ENCODE measurements around the gene NR1D2.
"Not testable (repeated sequence)": the region's sequence is repeated elsewhere in the genome, so short reads cannot be mapped to it uniquely, and the experiment has no call there.

The NR1D2 gene

DNA sequence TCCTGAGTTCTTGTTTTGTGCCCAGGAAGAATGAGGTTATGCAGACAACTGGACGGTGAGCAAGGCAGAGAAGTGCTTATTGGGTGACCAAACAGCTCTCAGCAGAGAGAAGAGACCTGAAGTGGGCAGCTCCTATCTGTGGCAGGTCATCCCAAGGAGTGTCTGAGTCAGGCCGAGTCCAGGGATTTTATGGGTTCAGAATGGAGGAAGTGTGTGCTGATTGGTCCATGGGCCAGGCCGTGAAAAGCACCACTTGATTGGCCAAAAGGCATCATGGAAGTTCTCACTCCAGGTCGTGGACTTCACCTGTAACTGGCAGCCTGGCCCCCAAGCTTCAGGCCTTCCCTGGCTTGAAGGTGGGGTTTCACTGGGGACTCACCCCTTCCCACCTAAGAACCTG, 74.5 kb downstream of the NR1D2 start:
- Histone ChIP-seq H3K4me3 (ENCODE audit: low read depth, low read length) (no peak overlapping the region), H3K27me3 (replicated peaks) (no peaks in the 10 kb centered on the region), H3K27ac (no peak overlapping the region), H3K36me3 (replicated peaks) (no peaks in the 10 kb centered on the region)
- in situ Hi-C loops (cut with HindIII; ENCODE audit: low pct_ligation_motif_present, low sequenced_read_pairs), result no loop called here
- DNase-seq, result no peak
- no peak for TF ChIP-seq CTCF (IDR thresholded peaks at IDR 0.05; ENCODE audit: low read depth, low read length, missing control alignments)

DNA sequence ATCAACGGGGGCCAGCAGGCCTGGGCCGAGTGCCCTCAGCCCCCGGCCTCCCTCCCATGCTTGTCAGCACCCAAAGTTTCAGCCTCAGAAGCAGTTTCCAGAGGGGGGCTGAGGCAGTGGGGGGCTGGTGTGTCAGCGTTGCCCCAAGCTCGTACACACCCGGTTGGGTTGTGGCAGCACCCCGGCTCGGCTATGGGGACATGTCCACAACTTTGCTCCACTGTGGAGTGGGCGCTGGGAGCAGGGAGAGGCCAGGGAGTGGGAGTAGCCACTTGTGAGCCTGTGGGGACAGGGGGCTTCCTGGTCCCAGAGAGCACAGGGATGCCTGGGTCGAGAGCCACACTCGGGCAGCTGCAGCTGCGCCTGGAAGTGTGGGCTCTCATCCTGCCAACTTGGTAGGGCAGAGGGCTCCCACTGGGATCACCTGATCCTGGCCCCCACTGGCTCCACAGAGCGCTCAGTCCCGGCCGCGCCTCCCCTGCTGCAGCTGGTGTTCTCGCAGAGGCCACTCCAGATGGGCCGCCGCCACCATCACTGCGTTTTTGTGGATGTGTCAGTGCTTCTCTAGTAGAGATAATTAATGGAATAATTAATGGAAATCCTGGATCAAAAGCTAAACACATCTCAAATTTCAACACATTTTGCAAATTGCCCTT, 75.1 kb downstream of the NR1D2 start:
- Histone ChIP-seq H3K27me3 (replicated peaks) (no peaks in the 10 kb centered on the region), H3K27ac (no peak overlapping the region), H3K4me3 (ENCODE audit: low read depth, low read length) (no peak overlapping the region), H3K36me3 (replicated peaks) (no peaks in the 10 kb centered on the region)
- in situ Hi-C loops (cut with HindIII; ENCODE audit: low pct_ligation_motif_present, low sequenced_read_pairs), result no loop called here
- no peak for TF ChIP-seq CTCF (IDR thresholded peaks at IDR 0.05; ENCODE audit: low read depth, low read length, missing control alignments)
- DNase-seq, result no peak

DNA sequence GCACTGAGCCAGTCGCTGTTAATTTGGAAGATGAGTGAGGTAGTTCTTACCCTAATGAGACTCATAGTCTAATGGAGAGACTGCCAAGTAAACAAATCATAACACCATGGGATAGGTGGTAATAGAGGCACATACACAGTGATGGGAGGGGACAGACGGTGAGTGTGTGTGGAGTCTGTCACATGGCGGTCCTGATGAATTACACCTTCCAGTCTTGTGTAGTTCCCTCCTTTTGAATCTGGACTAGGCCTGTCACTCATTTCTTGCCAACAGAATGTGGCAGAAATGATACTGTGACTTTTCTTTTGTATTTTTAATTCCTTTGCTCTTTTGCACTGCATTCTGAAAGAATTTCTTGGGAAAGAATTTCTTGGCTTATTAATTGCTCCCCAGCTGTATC, 78.1 kb downstream of the NR1D2 start:
- no peak for DNase-seq
- no peak overlapping the region for H3K27ac ChIP-seq
- TF ChIP-seq CTCF (IDR thresholded peaks at IDR 0.05; ENCODE audit: low read depth, low read length, missing control alignments), result no peak
- H3K27me3 ChIP-seq (replicated peaks), result no peaks in the 10 kb centered on the region
- in situ Hi-C loops (cut with HindIII; ENCODE audit: low pct_ligation_motif_present, low sequenced_read_pairs), result no loop called here
- no peak overlapping the region for H3K4me3 ChIP-seq (ENCODE audit: low read depth, low read length)
- no peaks in the 10 kb centered on the region for H3K36me3 ChIP-seq (replicated peaks)

DNA sequence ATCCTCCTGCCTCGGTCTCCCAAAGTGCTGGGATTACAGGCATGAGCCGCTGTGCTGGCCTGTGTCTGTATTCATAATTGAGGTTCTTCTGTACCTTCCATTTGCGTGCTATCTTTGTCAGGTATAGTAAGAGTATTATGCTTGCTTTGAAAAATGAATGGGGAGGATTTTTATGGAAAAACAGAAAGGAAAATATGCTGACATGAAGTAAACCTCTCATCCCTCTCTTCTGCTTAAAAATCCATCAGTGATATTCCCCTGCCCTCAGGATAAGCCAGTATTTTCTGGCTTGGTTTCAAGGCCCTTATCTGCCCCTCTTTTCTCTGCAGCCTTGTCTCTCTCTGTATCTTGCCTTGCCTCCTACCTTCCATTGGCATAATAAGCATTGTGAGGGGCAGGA, 80.7 kb downstream of the NR1D2 start:
- in situ Hi-C loops (cut with HindIII; ENCODE audit: low pct_ligation_motif_present, low sequenced_read_pairs), result no loop called here
- DNase-seq, result no peak
- H3K27ac ChIP-seq, result no peak overlapping the region

GRCh38 chr3:24026665-24027064, 81.6 kb downstream of the NR1D2 start:
- H3K27ac ChIP-seq; DNase-seq; H3K27me3 ChIP-seq (replicated peaks); H3K4me3 ChIP-seq (ENCODE audit: low read depth, low read length); in situ Hi-C loops (cut with HindIII; ENCODE audit: low pct_ligation_motif_present, low sequenced_read_pairs); H3K36me3 ChIP-seq (replicated peaks): not testable (repeated sequence)

More for the DNA sequence above, 80.7 kb downstream of the NR1D2 start:
- H3K4me3 ChIP-seq (ENCODE audit: low read depth, low read length), result no peak overlapping the region
- no peaks in the 10 kb centered on the region for H3K36me3 ChIP-seq (replicated peaks)
- no peak for TF ChIP-seq CTCF (IDR thresholded peaks at IDR 0.05; ENCODE audit: low read depth, low read length, missing control alignments)
- no peaks in the 10 kb centered on the region for H3K27me3 ChIP-seq (replicated peaks)

DNA sequence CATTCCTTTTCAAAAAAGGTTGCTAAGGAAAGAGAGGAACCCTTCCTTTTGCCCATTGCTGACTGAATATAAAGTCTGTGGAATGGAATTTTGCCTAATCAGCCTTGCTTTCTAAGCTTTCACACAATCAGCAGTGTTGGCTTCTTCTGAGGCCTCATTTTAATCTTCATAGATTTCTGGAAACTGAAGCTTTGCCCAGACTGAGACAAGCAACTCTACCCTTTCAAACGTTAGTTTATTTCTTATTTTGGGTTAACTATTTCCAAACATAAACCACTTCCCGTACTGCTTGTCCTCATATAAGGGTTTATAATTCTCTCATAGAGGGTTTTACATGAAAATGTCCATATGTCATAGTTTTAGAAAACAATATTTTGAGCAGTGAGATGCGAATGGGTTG, 82.9 kb downstream of the NR1D2 start:
- Histone ChIP-seq H3K36me3 (replicated peaks) (no peaks in the 10 kb centered on the region), H3K27me3 (replicated peaks) (no peaks in the 10 kb centered on the region), H3K27ac (no peak overlapping the region), H3K4me3 (ENCODE audit: low read depth, low read length) (no peak overlapping the region)
- no peak for DNase-seq
- in situ Hi-C loops (cut with HindIII; ENCODE audit: low pct_ligation_motif_present, low sequenced_read_pairs), result no loop called here
- TF ChIP-seq CTCF (IDR thresholded peaks at IDR 0.05; ENCODE audit: low read depth, low read length, missing control alignments), result no peak

Data from brain microvascular endothelial cell (primary cell).